NT2/D1 (cell line): ENCODE measurements around the gene IL17RD.

Source experiments
- SUZ12 ChIP-seq: IDR thresholded peaks from 2 replicates; pipeline ENCODE4 v1.6.1; 2011; ENCODE audit not compliant: insufficient read length, insufficient read depth; ENCODE audit errors: extremely low read depth
- YY1 ChIP-seq: IDR thresholded peaks from 2 replicates; pipeline ENCODE4 v1.6.1; 2011; ENCODE audit not compliant: insufficient read length, insufficient read depth
- ZNF274 ChIP-seq: IDR thresholded peaks from 2 replicates; pipeline ENCODE4 v1.6.1; 2011; ENCODE audit warnings: mild to moderate bottlenecking, low read depth, low read length

- TF ChIP-seq YY1 (no peak), SUZ12 (no peak), ZNF274 (no peak)
Observed at GRCh38 chr3:57077630-57078343, 87.4 kb downstream of the IL17RD start.
